WTC11 (cell line): ENCODE data around the gene ESYT3. TPM values are rescaled to one million over a fixed set of nuclear protein-coding genes. Genes with fewer than 3 reads are reported as not detected.

ENCODE experiments used
- ATAC-seq: fragments of 200-7000 bp; cut with Tn5 transposase; 2 replicates; pipeline ENCODE4 v1.10.0; 2021; ENCODE audit warnings: mild to moderate bottlenecking, moderate library complexity
- CTCF ChIA-PET: fragments of 300-600 bp; sonication (Branson Sonifier 250); formaldehyde crosslinking; loops from one replicate; lab custom pipeline; 2021; ENCODE audit warnings: antibody characterized with exemption; lab: Charles Lee
- POLR2A ChIA-PET: fragments of 350-600 bp; sonication (Branson Sonifier 250); formaldehyde crosslinking; loops from one replicate; lab custom pipeline; 2021; ENCODE audit warnings: antibody characterized with exemption; lab: Charles Lee
- DNase-seq: peaks from one replicate; pipeline ENCODE4 v3.0.0; 2021; ENCODE audit warnings: low spot score
- H3K27ac Mint-ChIP-seq: 2 replicates; pipeline ENCODE4 v1.8.0; 2021; ENCODE audit warnings: mixed read lengths
- H3K27me3 Mint-ChIP-seq: 2 replicates; pipeline ENCODE4 v1.8.0; 2021; ENCODE audit warnings: low read depth, mild to moderate bottlenecking, moderate library complexity, mixed read lengths
- H3K36me3 Mint-ChIP-seq: 2 replicates; pipeline ENCODE4 v1.8.0; 2021; ENCODE audit warnings: mixed read lengths
- H3K4me1 Mint-ChIP-seq: 2 replicates; pipeline ENCODE4 v1.8.0; 2022; ENCODE audit warnings: mixed read lengths
- H3K4me3 Mint-ChIP-seq: 2 replicates; pipeline ENCODE4 v1.8.0; 2021; ENCODE audit warnings: mild to moderate bottlenecking, moderate library complexity, mixed read lengths
- H3K9me3 Mint-ChIP-seq: 2 replicates; pipeline ENCODE4 v1.8.0; 2021; ENCODE audit warnings: mixed read lengths
- AR ChIP-seq: fragments of 250-450 bp; sonication (Bioruptor Pico); IDR thresholded peaks from 2 replicates; pipeline ENCODE4 v1.9.0; 2021; ENCODE audit warnings: mild to moderate bottlenecking
- FOXP1 ChIP-seq: sonication (generic); formaldehyde crosslinking; IDR thresholded peaks from 2 replicates; pipeline ENCODE4 v1.8.0; 2022; ENCODE audit warnings: missing genetic modification reagents, mild to moderate bottlenecking, moderate library complexity, borderline replicate concordance
- FOXP4 ChIP-seq: sonication (generic); formaldehyde crosslinking; IDR thresholded peaks from 2 replicates; pipeline ENCODE4 v1.8.0; 2022; ENCODE audit warnings: mild to moderate bottlenecking, missing genetic modification reagents
- GRHL2 ChIP-seq: fragments of 250-450 bp; sonication (Bioruptor Pico); IDR thresholded peaks from 2 replicates; pipeline ENCODE4 v1.8.0; 2022; ENCODE audit warnings: mild to moderate bottlenecking, moderate library complexity; ENCODE audit not compliant: insufficient replicate concordance, severe bottlenecking
- PRDM15 ChIP-seq: sonication (generic); formaldehyde crosslinking; IDR thresholded peaks from 2 replicates; pipeline ENCODE4 v1.8.0; 2022; ENCODE audit warnings: missing genetic modification reagents
- ZNF317 ChIP-seq: sonication (generic); formaldehyde crosslinking; IDR thresholded peaks from 2 replicates; pipeline ENCODE4 v1.8.1; 2023; ENCODE audit warnings: low read depth, mild to moderate bottlenecking, moderate library complexity, missing genetic modification reagents, borderline replicate concordance
- ZNF425 ChIP-seq: fragments of 250-450 bp; sonication (Bioruptor Pico); conservative IDR thresholded peaks from 2 replicates; pipeline ENCODE4 v1.9.0; 2021; ENCODE audit warnings: mild to moderate bottlenecking
- ZSCAN18 ChIP-seq: fragments of 250-450 bp; sonication (Bioruptor Pico); IDR thresholded peaks from 2 replicates; pipeline ENCODE4 v2.1.2; 2022; ENCODE audit warnings: mild to moderate bottlenecking, moderate library complexity
- total RNA-seq: library from RNA; stranded (reverse); gene quantifications from 3 replicates; pipeline ENCODE4 v1.2.3, GENCODE V29; 2021
- TF ChIP-seq, protein P1 (sequence below): fragments of 250-450 bp; sonication (Bioruptor Pico); IDR thresholded peaks from 2 replicates; pipeline ENCODE4 v1.9.0; 2021; ENCODE audit warnings: mild to moderate bottlenecking, borderline replicate concordance

Gene ESYT3
- total RNA-seq, 1 experiment from 2014 or later: 6.4 TPM

DNA sequence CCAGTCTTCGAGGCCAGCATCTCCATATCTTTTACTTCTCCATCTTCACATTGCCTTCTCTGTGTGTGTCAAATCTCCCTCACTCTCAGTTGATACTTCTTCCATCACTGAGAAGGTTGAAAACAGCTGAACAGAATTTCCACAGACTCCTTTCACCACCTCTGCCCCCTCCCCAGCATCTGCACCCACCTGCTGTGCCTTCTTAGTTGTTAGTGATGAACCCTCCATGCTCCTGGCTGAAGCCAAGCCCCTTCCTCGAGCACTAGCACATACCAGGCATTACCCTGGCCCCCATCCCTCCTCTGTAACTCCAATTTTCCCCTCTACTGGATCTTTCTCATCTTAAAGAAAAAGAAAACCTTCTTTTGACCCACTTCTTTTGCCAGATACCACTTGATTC, 27.8 kb upstream of the ESYT3 start:
- no peak for ATAC-seq
- no peak for DNase-seq
- TF ChIP-seq ZSCAN18: no peak
- no peak for TF ChIP-seq FOXP1 (CRISPR knock-in tag)
- no peak for TF ChIP-seq ZNF425
- TF ChIP-seq FOXP4 (CRISPR knock-in tag): no peak
- no peak for TF ChIP-seq AR (CRISPR knock-in tag)
- TF ChIP-seq, protein P1, sequence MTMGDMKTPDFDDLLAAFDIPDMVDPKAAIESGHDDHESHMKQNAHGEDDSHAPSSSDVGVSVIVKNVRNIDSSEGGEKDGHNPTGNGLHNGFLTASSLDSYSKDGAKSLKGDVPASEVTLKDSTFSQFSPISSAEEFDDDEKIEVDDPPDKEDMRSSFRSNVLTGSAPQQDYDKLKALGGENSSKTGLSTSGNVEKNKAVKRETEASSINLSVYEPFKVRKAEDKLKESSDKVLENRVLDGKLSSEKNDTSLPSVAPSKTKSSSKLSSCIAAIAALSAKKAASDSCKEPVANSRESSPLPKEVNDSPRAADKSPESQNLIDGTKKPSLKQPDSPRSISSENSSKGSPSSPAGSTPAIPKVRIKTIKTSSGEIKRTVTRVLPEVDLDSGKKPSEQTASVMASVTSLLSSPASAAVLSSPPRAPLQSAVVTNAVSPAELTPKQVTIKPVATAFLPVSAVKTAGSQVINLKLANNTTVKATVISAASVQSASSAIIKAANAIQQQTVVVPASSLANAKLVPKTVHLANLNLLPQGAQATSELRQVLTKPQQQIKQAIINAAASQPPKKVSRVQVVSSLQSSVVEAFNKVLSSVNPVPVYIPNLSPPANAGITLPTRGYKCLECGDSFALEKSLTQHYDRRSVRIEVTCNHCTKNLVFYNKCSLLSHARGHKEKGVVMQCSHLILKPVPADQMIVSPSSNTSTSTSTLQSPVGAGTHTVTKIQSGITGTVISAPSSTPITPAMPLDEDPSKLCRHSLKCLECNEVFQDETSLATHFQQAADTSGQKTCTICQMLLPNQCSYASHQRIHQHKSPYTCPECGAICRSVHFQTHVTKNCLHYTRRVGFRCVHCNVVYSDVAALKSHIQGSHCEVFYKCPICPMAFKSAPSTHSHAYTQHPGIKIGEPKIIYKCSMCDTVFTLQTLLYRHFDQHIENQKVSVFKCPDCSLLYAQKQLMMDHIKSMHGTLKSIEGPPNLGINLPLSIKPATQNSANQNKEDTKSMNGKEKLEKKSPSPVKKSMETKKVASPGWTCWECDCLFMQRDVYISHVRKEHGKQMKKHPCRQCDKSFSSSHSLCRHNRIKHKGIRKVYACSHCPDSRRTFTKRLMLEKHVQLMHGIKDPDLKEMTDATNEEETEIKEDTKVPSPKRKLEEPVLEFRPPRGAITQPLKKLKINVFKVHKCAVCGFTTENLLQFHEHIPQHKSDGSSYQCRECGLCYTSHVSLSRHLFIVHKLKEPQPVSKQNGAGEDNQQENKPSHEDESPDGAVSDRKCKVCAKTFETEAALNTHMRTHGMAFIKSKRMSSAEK (CRISPR knock-in tag): no peak
- TF ChIP-seq ZNF317: no peak
- no peak for TF ChIP-seq PRDM15 (CRISPR knock-in tag)
- no peak for TF ChIP-seq GRHL2 (CRISPR knock-in tag)
- Mint-ChIP-seq H3K27ac (no peak overlapping the region), H3K4me3 (no peak overlapping the region), H3K36me3 (peaks cover 17% of the 10 kb centered on the region), H3K4me1 (peaks cover 57% of the 10 kb centered on the region), H3K9me3 (peaks cover 19% of the 10 kb centered on the region), H3K27me3 (peaks cover 13% of the 10 kb centered on the region)
- ChIA-PET POLR2A (no interaction called here), CTCF (no interaction called here)
